Stomach (tissue), 4 donors: ENCODE measurements around the gene MEIKIN.

Experiments used
- POLR2A ChIP-seq, 4 donors: fragments of 450-650 bp; IDR thresholded peaks; one replicate each; pipeline ENCODE4 v1.6.1; 2016; ENCODE audit warnings: antibody characterized with exemption in 4 of 4, control low read depth in 2 of 4, mild to moderate bottlenecking in 1 of 4, moderate library complexity in 1 of 4
- POLR2AphosphoS5 ChIP-seq, 3 donors: sonication (generic); formaldehyde crosslinking; IDR thresholded peaks; one replicate each; pipeline ENCODE4 v1.6.1; 2016; ENCODE audit warnings: antibody characterized with exemption in 3 of 3
- TF ChIP-seq, protein P1 (sequence below), 7 experiments: fragments of 450-650 bp in 4 of 7; fragments of 200-600 bp in 3 of 7; sonication (generic) in 3 of 7; IDR thresholded peaks; one replicate each; pipeline ENCODE4 v1.5.1; 2016 to 2019; ENCODE audit warnings: antibody characterized with exemption in 7 of 7, control low read depth in 2 of 7, mild to moderate bottlenecking in 1 of 7

- TF ChIP-seq POLR2AphosphoS5 (IDR thresholded peaks at IDR 0.05) (no peak), POLR2A (IDR thresholded peaks at IDR 0.05) (no peak)
- TF ChIP-seq, protein P1, sequence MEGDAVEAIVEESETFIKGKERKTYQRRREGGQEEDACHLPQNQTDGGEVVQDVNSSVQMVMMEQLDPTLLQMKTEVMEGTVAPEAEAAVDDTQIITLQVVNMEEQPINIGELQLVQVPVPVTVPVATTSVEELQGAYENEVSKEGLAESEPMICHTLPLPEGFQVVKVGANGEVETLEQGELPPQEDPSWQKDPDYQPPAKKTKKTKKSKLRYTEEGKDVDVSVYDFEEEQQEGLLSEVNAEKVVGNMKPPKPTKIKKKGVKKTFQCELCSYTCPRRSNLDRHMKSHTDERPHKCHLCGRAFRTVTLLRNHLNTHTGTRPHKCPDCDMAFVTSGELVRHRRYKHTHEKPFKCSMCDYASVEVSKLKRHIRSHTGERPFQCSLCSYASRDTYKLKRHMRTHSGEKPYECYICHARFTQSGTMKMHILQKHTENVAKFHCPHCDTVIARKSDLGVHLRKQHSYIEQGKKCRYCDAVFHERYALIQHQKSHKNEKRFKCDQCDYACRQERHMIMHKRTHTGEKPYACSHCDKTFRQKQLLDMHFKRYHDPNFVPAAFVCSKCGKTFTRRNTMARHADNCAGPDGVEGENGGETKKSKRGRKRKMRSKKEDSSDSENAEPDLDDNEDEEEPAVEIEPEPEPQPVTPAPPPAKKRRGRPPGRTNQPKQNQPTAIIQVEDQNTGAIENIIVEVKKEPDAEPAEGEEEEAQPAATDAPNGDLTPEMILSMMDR (IDR thresholded peaks at IDR 0.05) = no peak
These were observed 99.6 kb downstream of the MEIKIN start for GRCh38 chr5:131845828-131846227.
